GM12878 (cell line): Measurements from ENCODE around the gene ATG3. TPM values are rescaled to one million over a fixed set of nuclear protein-coding genes. Genes with fewer than 3 reads are reported as not detected.

Source experiments
- ATAC-seq: fragments of 200-7000 bp; cut with Tn5 transposase; 3 replicates; pipeline ENCODE4 v1.9.1; 2020; ENCODE audit warnings: mild to moderate bottlenecking, moderate library complexity
- BruUV-seq: library from RNA; stranded (reverse); fragments of 400-500 nt; replicated peaks from 2 replicates; lab custom pipeline; 2021; lab: Mats Ljungman, UMichigan
- CTCF ChIA-PET: fragments of 300-600 bp; sonication (Branson Sonifier 250); formaldehyde crosslinking; extraction: SDS; loops from one replicate; lab custom pipeline; 2021; ENCODE audit warnings: inconsistent platforms; lab: Yijun Ruan, JAX
- POLR2A ChIA-PET: fragments of 350-600 bp; formaldehyde crosslinking; extraction: SDS; loops from one replicate; lab custom pipeline; 2021; ENCODE audit warnings: inconsistent platforms; lab: Charles Lee
- RAD21 ChIA-PET: fragments of 300-600 bp; sonication (Branson Sonifier 250); formaldehyde crosslinking; loops from one replicate; lab custom pipeline; 2023; ENCODE audit warnings: antibody characterized with exemption; ENCODE audit not compliant: unreplicated experiment; lab: Charles Lee
- SMC1A ChIA-PET: fragments of 300-600 bp; sonication (Branson Sonifier 250); formaldehyde crosslinking; loops from one replicate; lab custom pipeline; 2023; ENCODE audit not compliant: unreplicated experiment, uncharacterized antibody; lab: Charles Lee
- DNase-seq: peaks from one replicate; pipeline ENCODE4 v3.0.0-alpha.2; 2011; ENCODE audit warnings: low read depth, low spot score
- FAIRE-seq: peaks from 3 replicates; lab custom pipeline; 2011; peaks lifted over from hg19 to GRCh38; lab: Jason Lieb, UNC
- H2AFZ ChIP-seq: 2 replicates; pipeline ENCODE4 v1.6.0; 2011; ENCODE audit warnings: low read depth, low read length, control low read depth; ENCODE audit not compliant: control insufficient read depth
- H3K27ac ChIP-seq: 2 replicates; pipeline ENCODE4 v1.5.1; 2011; ENCODE audit warnings: control low read depth; ENCODE audit not compliant: control insufficient read depth, insufficient read depth
- H3K27me3 ChIP-seq, 2 experiments: replicated peaks in 1 of 2; 2 replicates each; pipeline versions ENCODE4 v1.6.0 to v1.6.1; 2011; ENCODE audit warnings: low read length in 1 of 2; ENCODE audit not compliant: control insufficient read depth in 2 of 2, insufficient read depth in 2 of 2
- H3K36me3 ChIP-seq, 2 experiments: 2 replicates each; pipeline ENCODE4 v1.5.1; 2011; ENCODE audit warnings: low read length in 1 of 2; ENCODE audit not compliant: control insufficient read depth in 2 of 2, insufficient read depth in 2 of 2
- H3K4me1 ChIP-seq: 2 replicates; pipeline ENCODE4 v1.6.1; 2011; ENCODE audit warnings: mild to moderate bottlenecking, low read length, moderate library complexity, mixed read lengths; ENCODE audit not compliant: control insufficient read depth, insufficient read depth
- H3K4me2 ChIP-seq: 2 replicates; pipeline ENCODE4 v1.6.0; 2011; ENCODE audit warnings: control low read depth; ENCODE audit not compliant: control insufficient read depth, insufficient read depth
- H3K4me3 ChIP-seq: fragments of 200-600 bp; sonication (generic); 2 replicates; pipeline ENCODE4 v1.5.1; 2016
- H3K79me2 ChIP-seq: 2 replicates; pipeline ENCODE4 v1.6.0; 2011; ENCODE audit warnings: low read length; ENCODE audit not compliant: control insufficient read depth, insufficient read depth
- H3K9ac ChIP-seq: 2 replicates; pipeline ENCODE4 v1.8.0; 2011; ENCODE audit warnings: low read length, control low read depth, mixed read lengths; ENCODE audit not compliant: control insufficient read depth, insufficient read depth
- H3K9me3 ChIP-seq: replicated peaks from 3 replicates; pipeline ENCODE4 v1.5.1; 2011; ENCODE audit warnings: mild to moderate bottlenecking, low read length; ENCODE audit not compliant: control insufficient read depth, insufficient read depth
- H4K20me1 ChIP-seq: 2 replicates; pipeline ENCODE4 v1.6.0; 2011; ENCODE audit not compliant: control insufficient read depth, insufficient read depth
- ASH2L ChIP-seq: fragments of 300-600, 200-600 bp; sonication (generic); IDR thresholded peaks from 2 replicates; pipeline ENCODE4 v1.6.1; 2017; ENCODE audit warnings: low read depth, mild to moderate bottlenecking, borderline replicate concordance
- BHLHE40 ChIP-seq, 2 experiments: fragments of 450-650 bp in 1 of 2; IDR thresholded peaks; 2 replicates each; pipeline ENCODE4 v1.6.1; 2011 to 2017; ENCODE audit warnings: low read depth in 2 of 2, borderline replicate concordance in 1 of 2, improper control_type of control experiment in 1 of 2, low read length in 1 of 2, mild to moderate bottlenecking in 1 of 2
- CHD2 ChIP-seq: IDR thresholded peaks from 2 replicates; pipeline ENCODE4 v1.6.1; 2011; ENCODE audit warnings: low read depth, low read length, improper control_type of control experiment, borderline replicate concordance
- CHD4 ChIP-seq: fragments of 200-600 bp; sonication (generic); IDR thresholded peaks from 2 replicates; pipeline ENCODE4 v1.6.1; 2016; ENCODE audit warnings: mild to moderate bottlenecking
- CREM ChIP-seq: IDR thresholded peaks from 2 replicates; pipeline ENCODE4 v1.6.1; 2014; ENCODE audit warnings: antibody characterized with exemption, low read depth
- FOXM1 ChIP-seq: IDR thresholded peaks from 2 replicates; pipeline ENCODE4 v1.6.1; 2012; ENCODE audit warnings: low read depth, mild to moderate bottlenecking, inconsistent platforms, low read length, moderate library complexity
- HDGF ChIP-seq: fragments of 450-650 bp; IDR thresholded peaks from 2 replicates; pipeline ENCODE4 v1.6.1; 2016; ENCODE audit warnings: antibody characterized with exemption
- LARP7 ChIP-seq: fragments of 450-650 bp; IDR thresholded peaks from 2 replicates; pipeline ENCODE4 v1.6.1; 2017; ENCODE audit warnings: mild to moderate bottlenecking
- NKRF ChIP-seq: fragments of 450-650 bp; conservative IDR thresholded peaks from 2 replicates; pipeline ENCODE4 v1.6.1; 2017; ENCODE audit warnings: mild to moderate bottlenecking, moderate library complexity
- SMAD1 ChIP-seq: fragments of 450-650 bp; IDR thresholded peaks from 2 replicates; pipeline ENCODE4 v1.6.1; 2018; ENCODE audit warnings: mild to moderate bottlenecking, low read depth; ENCODE audit not compliant: partially characterized antibody
- TBL1XR1 ChIP-seq: IDR thresholded peaks from 2 replicates; pipeline ENCODE4 v1.6.1; 2012; ENCODE audit warnings: low read depth, low read length, improper control_type of control experiment
- USF2 ChIP-seq: IDR thresholded peaks from 2 replicates; pipeline ENCODE4 v1.6.1; 2011; ENCODE audit warnings: low read depth, low read length, improper control_type of control experiment, borderline replicate concordance
- ZBTB4 ChIP-seq: fragments of 450-650 bp; formaldehyde crosslinking; IDR thresholded peaks from 2 replicates; pipeline ENCODE4 v1.4.0; 2022; ENCODE audit warnings: mild to moderate bottlenecking, moderate library complexity
- ZNF274 ChIP-seq: IDR thresholded peaks from one replicate; pipeline ENCODE4 v1.8.0; 2011; ENCODE audit not compliant: insufficient read length, insufficient read depth
- WGBS: methylation state at CpG from one replicate; pipeline ENCODE4 v1.1.6; 2016; ENCODE audit warnings: low lambda C conversion rate; ENCODE audit not compliant: insufficient replicate concordance, insufficient coverage; ENCODE audit errors: missing lambda C conversion rate; 5-methylcytosine and 5-hydroxymethylcytosine counted together
- in situ Hi-C: fragments of 300-500 bp; cut with MboI; formaldehyde crosslinking; loops from 9 replicates; pipeline ENCODE4 v1.14.3; 2018; ENCODE audit warnings: mixed read lengths
- intact Hi-C: fragments of 100-400 bp; cut with micrococcal nuclease; formaldehyde crosslinking; loops from one replicate; pipeline ENCODE4 v1.14.2; 2022; ENCODE audit not compliant: unreplicated experiment
- polyA plus RNA-seq, 11 experiments: library from polyadenylated mRNA; depleted of rRNA in 4 of 11; unstranded in 6 of 11; stranded (reverse) in 5 of 11; fragments of >200 nt; fragmentation: Nextera tagmentation in 4 of 11; fragmentation: Illumina TruSeq in 1 of 11; extraction: Ambion mirVana in 4 of 11; extraction: Trizol in 1 of 11; gene quantifications; 1 replicate in 1 of 11; 2 replicates in 10 of 11; pipeline versions ENCODE4 v1.2.1 to v1.2.3, GENCODE V29; 2011 to 2016; ENCODE audit warnings: inconsistent platforms in 2 of 11, missing spikeins in 2 of 11, low read depth in 1 of 11
- total RNA-seq, 4 experiments: library from RNA; depleted of rRNA in 3 of 4; stranded (reverse); fragments of >200 nt in 3 of 4; fragmentation: Illumina TruSeq in 1 of 4; extraction: Trizol in 1 of 4; gene quantifications; 2 replicates each; pipeline versions ENCODE4 v1.2.1 to v1.2.3, GENCODE V29; 2013 to 2021

The ATG3 gene
- total and polyA plus RNA-seq, 10 of the 15 experiments (the other 5 are each of a cell fraction or from before 2014, with no cell fraction given), result 49.8 to 97.0 (median 63.6) TPM

GRCh38 chr3:112530573-112530972 is 31.2 kb downstream of the ATG3 start:
- intact Hi-C loops, result loop anchor here (2.0 kb wide), 2 partner anchors 394 to 418 kb away; no protein-coding TSS in a partner anchor
- H3K27ac ChIP-seq, result no peak overlapping the region
- H3K9me3 ChIP-seq, result no peaks in the 10 kb centered on the region
- WGBS, result 95% methylated on average over 3 of the region's 3 CpGs
- in situ Hi-C loops, result no loop called here
- H3K36me3 ChIP-seq, result peaks cover 3 to 6% of the 10 kb centered on the region in 2 experiments; a peak in 3 of 4 replicates
- ChIA-PET RAD21 (interaction anchor here (0.8 to 1.5 kb wide), 8 partner anchors 30 to 419 kb away, joined by 3 to 11 read pairs (median 6); partner anchors contain the start of gene SLC9C1), SMC1A (interaction anchor here (0.7 to 1.6 kb wide), 17 partner anchors 10 to 431 kb away, joined by 3 to 22 read pairs (median 4); partner anchors contain the start of genes CD200 and SLC9C1), CTCF (interaction anchor here (0.7 to 1.6 kb wide), 32 partner anchors 8 to 423 kb away, joined by 3 to 47 read pairs (median 5); partner anchors contain the start of genes ATG3, CD200, SLC35A5 and SLC9C1), POLR2A (no interaction called here)
- no peak overlapping the region for H3K4me2 ChIP-seq
- no peaks in the 10 kb centered on the region for H4K20me1 ChIP-seq
- H3K4me1 ChIP-seq, result no peaks in the 10 kb centered on the region
- ATAC-seq (no peak), FAIRE-seq (no peak), DNase-seq (no peak)
- no TSS peak for BruUV-seq
- TF ChIP-seq ZBTB4 (CRISPR knock-in tag), result no peak
- TF ChIP-seq FOXM1, result no peak
- no peak for TF ChIP-seq CHD2
- TF ChIP-seq USF2, result no peak
- TF ChIP-seq TBL1XR1, result no peak
- no peak for TF ChIP-seq LARP7
- no peak for TF ChIP-seq BHLHE40 (IDR thresholded peaks at IDR 0.05; ENCODE audit: borderline replicate concordance in 1 of 2, low read depth in 2 of 2, low read length in 1 of 2)
- no peak for TF ChIP-seq CREM
- no peak for TF ChIP-seq NKRF
- TF ChIP-seq SMAD1, result no peak
- no peak for TF ChIP-seq ASH2L
- TF ChIP-seq CHD4, result no peak
- TF ChIP-seq ZNF274, result no peak
- no peak for TF ChIP-seq HDGF
- H3K27me3 ChIP-seq, result no peaks in the 10 kb centered on the region
- H2AFZ ChIP-seq, result no peak overlapping the region
- no peak overlapping the region for H3K4me3 ChIP-seq
- no peaks in the 10 kb centered on the region; the same call in 1 of the 2 replicates for H3K79me2 ChIP-seq
- H3K9ac ChIP-seq, result no peak overlapping the region
